Suprapubic skin (tissue), 3 donors: ENCODE measurements around the gene LYST.

Source experiments
- POLR2AphosphoS5 ChIP-seq, 3 donors: sonication (generic); formaldehyde crosslinking; IDR thresholded peaks; one replicate each; pipeline ENCODE4 v1.6.1; 2017; ENCODE audit warnings: antibody characterized with exemption in 3 of 3
- TF ChIP-seq, protein P1 (sequence below), 2 donors: fragments of 200-600 bp in 1 of 2; fragments of 450-650 bp in 1 of 2; sonication (generic) in 1 of 2; IDR thresholded peaks; one replicate each; pipeline ENCODE4 v1.5.1; 2016 to 2019; ENCODE audit warnings: antibody characterized with exemption in 2 of 2, mild to moderate bottlenecking in 1 of 2, moderate library complexity in 1 of 2

DNA sequence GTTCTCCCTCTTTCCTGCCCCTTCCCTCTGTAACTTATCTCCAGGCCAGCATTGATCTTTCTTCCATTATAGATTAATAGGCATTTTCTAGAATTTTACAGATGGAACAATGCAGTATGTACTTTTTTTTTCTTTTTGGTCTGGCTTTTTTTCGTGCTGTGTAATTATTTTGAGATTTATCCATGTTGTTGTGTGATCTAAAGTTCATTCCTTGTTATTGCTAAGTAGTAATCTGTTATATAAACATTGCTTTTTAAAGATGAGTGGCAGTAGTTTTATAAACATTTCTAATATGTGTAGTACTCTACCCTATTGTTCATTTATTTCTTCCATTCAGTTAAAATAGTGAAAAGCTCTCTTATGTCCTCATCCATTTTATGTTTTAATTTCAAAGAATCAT is 5.9 kb downstream of the LYST start:
- TF ChIP-seq POLR2AphosphoS5 (IDR thresholded peaks at IDR 0.05): no peak
- TF ChIP-seq, protein P1, sequence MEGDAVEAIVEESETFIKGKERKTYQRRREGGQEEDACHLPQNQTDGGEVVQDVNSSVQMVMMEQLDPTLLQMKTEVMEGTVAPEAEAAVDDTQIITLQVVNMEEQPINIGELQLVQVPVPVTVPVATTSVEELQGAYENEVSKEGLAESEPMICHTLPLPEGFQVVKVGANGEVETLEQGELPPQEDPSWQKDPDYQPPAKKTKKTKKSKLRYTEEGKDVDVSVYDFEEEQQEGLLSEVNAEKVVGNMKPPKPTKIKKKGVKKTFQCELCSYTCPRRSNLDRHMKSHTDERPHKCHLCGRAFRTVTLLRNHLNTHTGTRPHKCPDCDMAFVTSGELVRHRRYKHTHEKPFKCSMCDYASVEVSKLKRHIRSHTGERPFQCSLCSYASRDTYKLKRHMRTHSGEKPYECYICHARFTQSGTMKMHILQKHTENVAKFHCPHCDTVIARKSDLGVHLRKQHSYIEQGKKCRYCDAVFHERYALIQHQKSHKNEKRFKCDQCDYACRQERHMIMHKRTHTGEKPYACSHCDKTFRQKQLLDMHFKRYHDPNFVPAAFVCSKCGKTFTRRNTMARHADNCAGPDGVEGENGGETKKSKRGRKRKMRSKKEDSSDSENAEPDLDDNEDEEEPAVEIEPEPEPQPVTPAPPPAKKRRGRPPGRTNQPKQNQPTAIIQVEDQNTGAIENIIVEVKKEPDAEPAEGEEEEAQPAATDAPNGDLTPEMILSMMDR (IDR thresholded peaks at IDR 0.05): no peak
